ENCODE results near the gene RRP15.

The RRP15 gene

DNA sequence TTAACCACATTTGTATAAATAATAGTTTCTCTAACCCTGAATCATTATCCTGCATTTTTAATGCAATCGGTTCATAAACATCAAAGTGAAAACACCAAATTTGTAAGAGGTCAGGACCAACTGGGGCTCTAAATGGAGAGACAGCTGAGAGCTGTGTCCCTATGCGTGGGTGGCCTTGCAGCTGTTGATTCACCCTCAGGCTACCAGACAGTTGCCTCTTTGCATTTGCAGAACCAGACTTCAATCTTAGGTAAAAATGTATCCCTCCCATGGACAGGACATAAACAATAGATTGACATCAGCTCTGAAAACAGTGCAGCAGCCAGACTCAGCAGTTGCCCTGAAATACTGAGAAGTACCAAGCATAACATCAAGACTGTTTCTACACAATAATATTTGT lies 51.2 kb downstream of the RRP15 start:
- H3K4me3 ChIP-seq (ENCODE audit: low read depth, low read length), result no peak overlapping the region
- TF ChIP-seq CTCF (IDR thresholded peaks at IDR 0.05; ENCODE audit: low read depth, low read length), result no peak

DNA sequence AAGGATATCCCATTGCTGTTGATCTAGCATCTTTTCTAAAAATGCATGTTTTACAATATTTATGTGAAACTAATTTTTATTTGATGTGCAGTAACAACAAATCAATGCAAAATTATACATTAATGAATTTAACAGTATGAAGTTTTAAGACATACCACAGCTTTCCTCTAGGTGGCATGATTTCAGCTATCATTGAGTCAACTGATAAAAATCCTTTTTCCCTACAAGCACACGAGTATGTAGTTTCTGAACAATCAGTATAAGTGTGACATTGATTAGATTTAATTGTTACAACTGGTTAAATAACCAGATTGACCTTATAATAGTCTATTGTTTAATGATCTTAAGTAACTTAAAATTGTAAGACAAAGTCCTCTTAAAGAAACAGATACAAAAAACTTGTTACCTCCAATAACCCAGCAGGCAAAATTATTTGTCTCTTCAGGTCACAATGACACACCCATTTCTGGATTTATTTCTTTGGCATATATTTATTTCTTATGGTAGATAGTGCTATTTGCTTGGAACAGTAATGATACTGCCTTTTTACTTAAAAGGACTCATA lies 54.3 kb downstream of the RRP15 start:
- H3K4me3 ChIP-seq (ENCODE audit: low read depth, low read length), result no peak overlapping the region
- TF ChIP-seq CTCF (IDR thresholded peaks at IDR 0.05; ENCODE audit: low read depth, low read length), result peak; percentile 29; the same call in 1 of the 2 replicates

DNA sequence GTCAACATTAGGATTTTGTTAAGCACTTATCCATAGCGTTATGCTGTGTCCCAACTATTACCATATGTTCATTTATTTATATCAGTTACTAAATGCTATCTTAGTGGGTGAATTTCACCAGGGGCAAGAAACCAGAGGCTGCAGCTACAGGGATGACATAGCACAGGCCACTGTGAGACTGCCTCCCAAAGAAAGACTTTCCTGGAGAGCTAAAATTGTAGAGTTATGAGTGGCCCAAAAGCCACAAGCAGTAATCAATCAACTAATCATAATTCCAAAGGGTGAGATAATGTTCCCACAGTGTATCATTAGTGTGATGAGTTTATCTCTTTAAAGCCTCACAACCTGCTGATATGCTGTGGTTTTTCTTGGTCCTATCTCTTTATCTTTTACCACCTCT lies 56.2 kb downstream of the RRP15 start:
- no peak overlapping the region for H3K4me3 ChIP-seq (ENCODE audit: low read depth, low read length)
- TF ChIP-seq CTCF (IDR thresholded peaks at IDR 0.05; ENCODE audit: low read depth, low read length), result no peak

GRCh38 chr1:218342091-218342490 lies 57.0 kb downstream of the RRP15 start:
- no peak for TF ChIP-seq CTCF (IDR thresholded peaks at IDR 0.05; ENCODE audit: low read depth, low read length)

DNA sequence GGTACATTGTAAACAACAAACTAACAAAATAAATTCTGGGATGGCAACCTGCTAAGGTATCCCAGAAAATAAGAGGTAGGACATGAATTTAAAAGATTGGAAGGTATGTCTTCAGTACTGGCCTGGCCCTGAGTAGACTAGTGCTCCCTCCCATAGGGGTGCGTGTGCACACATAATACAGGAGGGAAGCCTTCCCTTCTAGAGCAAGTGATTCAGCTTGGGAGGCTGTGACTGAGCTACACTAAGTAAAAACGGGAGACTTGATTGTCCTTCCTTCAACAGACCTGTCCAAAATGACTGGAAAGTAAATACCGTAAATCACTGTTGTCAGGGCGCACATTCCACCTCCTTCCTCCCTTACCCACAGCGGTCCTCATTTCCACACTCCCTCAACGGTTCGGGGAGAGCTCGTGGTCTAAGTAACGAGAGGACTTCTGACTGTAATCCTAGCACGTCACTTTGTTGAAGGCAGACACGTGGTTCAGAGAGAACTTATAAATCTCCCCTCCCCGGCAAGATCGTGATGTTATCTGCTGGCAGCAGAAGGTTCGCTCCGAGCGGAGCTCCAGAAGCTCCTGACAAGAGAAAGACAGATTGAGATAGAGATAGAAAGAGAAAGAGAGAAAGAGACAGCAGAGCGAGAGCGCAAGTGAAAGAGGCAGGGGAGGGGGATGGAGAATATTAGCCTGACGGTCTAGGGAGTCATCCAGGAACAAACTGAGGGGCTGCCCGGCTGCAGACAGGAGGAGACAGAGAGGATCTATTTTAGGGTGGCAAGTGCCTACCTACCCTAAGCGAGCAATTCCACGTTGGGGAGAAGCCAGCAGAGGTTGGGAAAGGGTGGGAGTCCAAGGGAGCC lies 60.0 kb downstream of the RRP15 start, which contains the start of gene TGFB2:
TGFB2 (plus strand) TSS at position 523 of the 859 bp plus-strand sequence. CDS start 1,366 bp downstream, outside the sequence.
- H3K4me3 ChIP-seq (ENCODE audit: low read depth, low read length), result peak within 1 kb of the TSS; percentile 69
- TF ChIP-seq CTCF (IDR thresholded peaks at IDR 0.05; ENCODE audit: low read depth, low read length), result no peak

More at GRCh38 chr1:218342091-218342490, 57.0 kb downstream of the RRP15 start:
- no peak overlapping the region for H3K4me3 ChIP-seq (ENCODE audit: low read depth, low read length)

DNA sequence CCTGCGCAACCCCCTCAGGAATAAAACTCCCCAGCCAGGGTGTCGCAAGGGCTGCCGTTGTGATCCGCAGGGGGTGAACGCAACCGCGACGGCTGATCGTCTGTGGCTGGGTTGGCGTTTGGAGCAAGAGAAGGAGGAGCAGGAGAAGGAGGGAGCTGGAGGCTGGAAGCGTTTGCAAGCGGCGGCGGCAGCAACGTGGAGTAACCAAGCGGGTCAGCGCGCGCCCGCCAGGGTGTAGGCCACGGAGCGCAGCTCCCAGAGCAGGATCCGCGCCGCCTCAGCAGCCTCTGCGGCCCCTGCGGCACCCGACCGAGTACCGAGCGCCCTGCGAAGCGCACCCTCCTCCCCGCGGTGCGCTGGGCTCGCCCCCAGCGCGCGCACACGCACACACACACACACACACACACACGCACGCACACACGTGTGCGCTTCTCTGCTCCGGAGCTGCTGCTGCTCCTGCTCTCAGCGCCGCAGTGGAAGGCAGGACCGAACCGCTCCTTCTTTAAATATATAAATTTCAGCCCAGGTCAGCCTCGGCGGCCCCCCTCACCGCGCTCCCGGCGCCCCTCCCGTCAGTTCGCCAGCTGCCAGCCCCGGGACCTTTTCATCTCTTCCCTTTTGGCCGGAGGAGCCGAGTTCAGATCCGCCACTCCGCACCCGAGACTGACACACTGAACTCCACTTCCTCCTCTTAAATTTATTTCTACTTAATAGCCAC lies 60.7 kb downstream of the RRP15 start:
- peak overlapping the region; percentile 69 for H3K4me3 ChIP-seq (ENCODE audit: low read depth, low read length)
- no peak for TF ChIP-seq CTCF (IDR thresholded peaks at IDR 0.05; ENCODE audit: low read depth, low read length)
